ENCODE results near the gene SYNGR2.
"Not testable (repeated sequence)": the region's sequence is repeated elsewhere in the genome, so short reads cannot be mapped to it uniquely, and the experiment has no call there.

The SYNGR2 gene

DNA sequence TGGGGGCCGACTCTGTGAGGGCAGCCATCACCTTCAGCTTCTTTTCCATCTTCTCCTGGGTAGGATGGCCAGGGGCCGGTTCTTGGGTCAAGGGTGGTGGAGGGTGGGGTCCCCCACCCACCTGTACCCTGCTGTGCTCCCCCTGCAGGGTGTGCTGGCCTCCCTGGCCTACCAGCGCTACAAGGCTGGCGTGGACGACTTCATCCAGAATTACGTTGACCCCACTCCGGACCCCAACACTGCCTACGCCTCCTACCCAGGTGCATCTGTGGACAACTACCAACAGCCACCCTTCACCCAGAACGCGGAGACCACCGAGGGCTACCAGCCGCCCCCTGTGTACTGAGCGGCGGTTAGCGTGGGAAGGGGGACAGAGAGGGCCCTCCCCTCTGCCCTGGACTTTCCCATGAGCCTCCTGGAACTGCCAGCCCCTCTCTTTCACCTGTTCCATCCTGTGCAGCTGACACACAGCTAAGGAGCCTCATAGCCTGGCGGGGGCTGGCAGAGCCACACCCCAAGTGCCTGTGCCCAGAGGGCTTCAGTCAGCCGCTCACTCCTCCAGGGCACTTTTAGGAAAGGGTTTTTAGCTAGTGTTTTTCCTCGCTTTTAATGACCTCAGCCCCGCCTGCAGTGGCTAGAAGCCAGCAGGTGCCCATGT is 3.3 kb downstream of the SYNGR2 start:
- not testable (repeated sequence) for DNase-seq (ENCODE audit: low read depth)

DNA sequence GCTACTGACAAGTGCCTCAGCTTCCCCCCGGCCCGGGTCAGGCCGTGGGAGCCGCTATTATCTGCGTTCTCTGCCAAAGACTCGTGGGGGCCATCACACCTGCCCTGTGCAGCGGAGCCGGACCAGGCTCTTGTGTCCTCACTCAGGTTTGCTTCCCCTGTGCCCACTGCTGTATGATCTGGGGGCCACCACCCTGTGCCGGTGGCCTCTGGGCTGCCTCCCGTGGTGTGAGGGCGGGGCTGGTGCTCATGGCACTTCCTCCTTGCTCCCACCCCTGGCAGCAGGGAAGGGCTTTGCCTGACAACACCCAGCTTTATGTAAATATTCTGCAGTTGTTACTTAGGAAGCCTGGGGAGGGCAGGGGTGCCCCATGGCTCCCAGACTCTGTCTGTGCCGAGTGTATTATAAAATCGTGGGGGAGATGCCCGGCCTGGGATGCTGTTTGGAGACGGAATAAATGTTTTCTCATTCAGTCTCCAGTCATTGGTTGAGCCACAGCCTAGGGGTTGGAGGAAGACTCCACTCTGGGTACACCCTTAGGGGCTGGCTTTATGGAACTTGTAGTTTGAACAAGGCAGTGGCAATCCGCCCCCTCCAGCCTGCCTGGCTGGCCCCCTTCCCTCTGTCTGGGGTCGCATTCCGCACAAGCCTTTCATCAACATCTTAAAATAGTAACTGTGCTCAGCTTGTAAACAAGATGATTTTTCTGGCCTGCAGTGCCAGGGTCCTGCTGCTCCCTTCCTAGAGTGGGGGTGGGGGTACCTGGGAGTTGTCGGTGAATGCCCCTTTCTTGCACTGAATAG is 4.1 kb downstream of the SYNGR2 start:
- DNase-seq (ENCODE audit: low read depth), result no peak

DNA sequence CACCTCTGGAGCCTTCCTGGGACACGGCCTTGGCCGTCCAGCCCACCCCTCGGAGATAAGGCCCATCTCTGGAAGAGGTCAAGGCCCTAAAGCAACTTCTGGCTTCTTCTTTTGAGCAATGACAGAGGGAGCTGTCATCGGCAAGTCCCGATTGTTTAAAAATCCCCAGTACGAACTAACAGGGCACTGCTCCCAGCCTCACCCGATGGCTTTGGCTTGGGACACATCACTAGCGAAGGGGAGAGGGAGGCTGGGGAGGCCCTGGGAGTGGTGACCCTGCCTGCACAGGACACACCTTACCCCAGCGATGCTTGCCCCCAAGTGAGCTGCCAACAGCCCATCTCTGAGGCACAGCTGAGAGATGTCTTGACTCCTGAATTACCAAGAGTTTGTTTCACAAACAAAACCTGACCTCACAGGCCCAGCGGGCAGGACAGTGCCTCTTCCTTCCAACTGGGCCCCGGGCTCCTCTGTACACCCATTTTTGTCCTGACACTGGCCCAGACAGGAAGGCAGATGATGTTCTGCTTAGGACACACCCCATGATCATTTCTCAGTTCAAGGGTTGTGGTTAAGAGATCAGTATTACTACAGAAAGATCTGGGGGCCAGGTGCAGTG is 4.8 kb downstream of the SYNGR2 start:
- DNase-seq (ENCODE audit: low read depth), result no peak

DNA sequence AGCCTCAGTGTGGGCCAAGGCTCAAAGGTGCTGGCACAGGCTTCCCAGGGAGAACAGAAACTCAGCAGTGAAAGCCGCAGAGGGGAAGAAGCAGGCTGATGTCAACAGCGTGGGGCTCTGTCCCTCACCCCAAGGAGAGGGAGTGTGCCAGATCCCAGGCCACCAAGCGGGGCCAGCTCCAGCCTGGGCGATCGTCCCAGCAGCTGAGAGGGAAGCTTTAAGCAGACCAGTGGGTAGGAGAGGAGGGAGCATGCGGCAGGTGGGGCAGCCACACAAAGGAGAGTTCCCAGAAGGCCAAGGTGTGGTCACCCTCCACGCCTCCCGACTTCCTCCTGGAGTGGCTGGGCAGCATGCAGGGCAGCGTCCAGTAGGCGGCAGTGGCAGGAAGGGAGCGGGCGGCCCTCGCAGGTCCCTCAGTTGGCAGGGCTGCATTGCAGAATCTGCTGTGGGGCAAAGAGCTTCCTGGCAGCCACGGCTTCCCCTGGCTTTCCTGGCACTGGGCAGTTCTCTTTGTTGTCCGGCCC is 6.0 kb downstream of the SYNGR2 start:
- DNase-seq (ENCODE audit: low read depth), result no peak

DNA sequence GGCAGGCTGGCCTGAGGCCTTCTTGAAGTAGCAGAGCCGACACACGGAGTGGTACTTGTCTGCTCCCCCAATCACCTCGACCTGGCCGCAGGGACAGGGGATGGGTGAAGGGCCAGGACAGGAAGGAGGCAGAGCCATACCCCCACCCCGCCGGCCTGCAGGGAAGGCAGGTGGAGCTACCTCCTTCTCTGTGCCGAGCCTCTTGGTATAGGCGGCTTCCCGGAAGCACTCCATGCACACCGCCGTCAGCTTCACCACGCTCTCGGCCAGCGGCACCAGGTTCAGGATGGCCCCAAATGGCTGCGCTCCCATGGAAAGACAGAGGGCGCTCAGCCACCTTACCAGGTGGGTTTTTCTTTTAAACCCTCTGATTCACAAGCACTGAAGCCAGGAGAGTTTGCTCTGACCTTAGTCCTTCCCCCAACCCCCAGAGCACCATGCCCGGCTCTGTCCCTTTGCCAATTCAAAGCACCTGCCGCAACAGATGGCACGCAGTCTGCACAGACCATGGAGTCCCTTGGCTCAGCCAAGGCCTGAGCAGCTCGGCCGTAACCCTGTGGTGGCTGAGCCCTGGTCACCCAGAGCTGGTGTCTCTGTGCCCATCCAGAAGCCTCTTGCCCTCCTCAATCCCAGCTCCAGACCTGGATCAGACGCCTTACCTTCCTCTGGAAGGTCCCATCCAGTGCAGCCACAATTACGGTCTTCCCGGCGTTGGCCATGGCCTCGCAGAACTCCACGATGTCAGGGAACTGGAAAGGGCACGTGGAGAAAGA is 6.7 kb downstream of the SYNGR2 start:
- no peak for DNase-seq (ENCODE audit: low read depth)

DNA sequence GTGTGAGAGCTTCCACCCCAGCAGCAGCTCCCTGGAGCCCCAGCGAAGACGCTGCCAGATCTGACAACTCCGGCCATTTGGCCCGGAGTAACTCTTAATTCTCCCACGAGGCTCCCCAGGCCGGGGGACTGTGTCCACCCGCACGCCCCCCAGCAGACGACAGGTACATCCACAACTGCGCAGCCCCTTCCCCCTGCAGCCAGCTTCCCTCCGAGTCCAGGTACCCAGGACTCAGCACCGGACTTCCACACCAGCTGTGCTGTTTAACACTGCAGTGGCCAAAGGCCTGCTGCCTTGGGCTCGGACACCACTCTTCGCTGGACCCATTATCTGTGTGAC is 7.2 kb downstream of the SYNGR2 start:
- no peak for DNase-seq (ENCODE audit: low read depth)

DNA sequence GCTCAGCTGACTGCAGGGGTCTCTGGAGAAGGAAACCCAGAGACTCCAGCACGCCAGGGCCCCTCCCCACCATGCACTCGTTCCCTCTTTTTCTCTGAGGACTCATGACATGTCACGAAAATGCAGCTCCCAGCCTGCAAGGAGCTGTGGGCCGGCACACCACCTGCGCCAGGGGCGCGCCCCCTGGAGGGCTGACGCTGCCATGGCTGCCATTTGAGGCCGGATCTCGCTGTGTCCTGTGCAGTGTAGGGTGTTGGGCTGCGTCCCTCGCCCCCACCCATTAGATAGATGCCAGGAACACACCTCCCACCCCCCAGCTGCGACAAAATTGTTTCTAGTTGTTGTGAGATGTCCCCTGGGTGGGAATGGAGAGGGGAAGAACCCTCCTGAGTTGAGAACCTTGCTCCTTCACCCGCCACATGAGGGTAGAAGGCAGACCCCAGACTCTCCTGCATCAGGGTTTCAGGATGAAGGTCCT is 8.2 kb downstream of the SYNGR2 start:
- peak; percentile 70 for DNase-seq (ENCODE audit: low read depth)

DNA sequence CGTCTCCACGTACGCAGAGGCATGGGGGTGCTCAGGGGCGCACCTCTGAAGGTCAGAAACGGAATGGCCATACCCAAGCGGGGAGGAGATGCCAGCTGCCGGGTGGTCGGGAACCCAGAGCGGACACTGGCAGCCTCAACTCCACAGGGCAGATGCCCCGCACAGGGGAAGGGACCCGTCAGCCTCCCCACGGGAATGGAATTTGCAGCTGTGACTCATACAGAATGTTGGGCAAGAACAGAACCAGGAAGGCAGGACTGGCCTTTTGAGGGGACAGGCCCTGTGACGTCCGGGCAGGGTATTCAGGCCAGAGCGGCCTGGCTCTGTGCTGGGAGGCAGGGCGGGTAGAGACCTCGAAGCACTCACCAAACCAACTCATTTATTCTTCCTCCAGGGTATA is 11.0 kb downstream of the SYNGR2 start:
- DNase-seq (ENCODE audit: low read depth), result no peak

DNA sequence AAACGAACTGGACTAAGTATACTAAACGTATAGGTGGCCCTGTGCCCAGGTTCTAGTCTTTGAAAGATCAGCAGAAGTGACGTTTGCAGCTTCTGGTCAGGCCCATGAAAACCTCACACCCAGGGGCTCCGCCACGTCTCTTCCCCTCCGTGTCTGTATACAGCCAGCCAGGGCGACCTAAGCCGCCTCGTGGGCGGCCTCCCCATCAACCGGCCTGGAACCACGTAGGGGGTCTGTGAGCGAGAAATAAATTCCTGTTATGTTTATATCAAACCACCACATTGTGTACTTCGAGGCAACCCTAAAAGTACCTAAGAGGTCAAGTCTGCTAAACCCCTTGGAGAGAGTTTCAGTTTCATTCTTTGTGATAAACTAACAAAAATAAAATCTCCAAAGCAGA is 11.7 kb downstream of the SYNGR2 start:
- DNase-seq (ENCODE audit: low read depth), result no peak

DNA sequence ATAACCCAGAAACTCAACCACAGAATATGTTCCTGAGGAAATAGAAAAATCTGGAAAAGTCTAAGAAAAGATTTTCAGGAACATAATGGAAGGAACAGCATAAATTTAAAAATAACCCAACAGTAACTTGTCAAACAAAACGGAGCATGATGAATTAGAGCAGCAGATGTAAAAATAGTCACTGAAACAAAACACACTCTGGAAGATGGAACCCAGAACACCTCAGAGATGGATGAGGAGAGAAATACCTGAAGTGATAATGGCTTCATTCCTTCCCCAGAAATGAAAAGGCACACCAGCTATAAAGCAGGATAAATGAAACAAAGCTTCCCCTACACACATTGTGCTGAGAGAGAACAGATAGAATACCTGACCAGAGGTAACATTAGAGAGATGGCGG is 12.1 kb downstream of the SYNGR2 start:
- no peak for DNase-seq (ENCODE audit: low read depth)

DNA sequence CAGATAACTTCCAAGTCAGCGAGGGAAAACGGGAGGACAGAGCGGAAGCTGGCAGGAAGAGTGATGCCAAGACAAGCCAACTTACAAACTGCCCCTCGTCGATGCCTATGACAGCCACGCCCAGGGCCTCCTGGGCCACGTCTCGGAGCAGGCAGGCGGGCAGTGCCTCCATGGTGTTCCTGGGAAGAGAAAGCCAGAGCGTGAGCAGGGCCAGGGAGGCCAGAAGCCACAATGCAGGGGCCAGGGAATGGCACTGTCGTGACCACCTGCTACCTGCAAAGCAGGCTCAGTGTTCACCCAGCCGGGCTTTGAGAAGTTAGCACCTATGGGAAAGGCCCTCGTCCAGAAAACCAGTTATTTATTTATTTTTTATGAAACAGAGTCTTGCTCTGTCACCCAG is 14.1 kb downstream of the SYNGR2 start:
- no peak for DNase-seq (ENCODE audit: low read depth)

DNA sequence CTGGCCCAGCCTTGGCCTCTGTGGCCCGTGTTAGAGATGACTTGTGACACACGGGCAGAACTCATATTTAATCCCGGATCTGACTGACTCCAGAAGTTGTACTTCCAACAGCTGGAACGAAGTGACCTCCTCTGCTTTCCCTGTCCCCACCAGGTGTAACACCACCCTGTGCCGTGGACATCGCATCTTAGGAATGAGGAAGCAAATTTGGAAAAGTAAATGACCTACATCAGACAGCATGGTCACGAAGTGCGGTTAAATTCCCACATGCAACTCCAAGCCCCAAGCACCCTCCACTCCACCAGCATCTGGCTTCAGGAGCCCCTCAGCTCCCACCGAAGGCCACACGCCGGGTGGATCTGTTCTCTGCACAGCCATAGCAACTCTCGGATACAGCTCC is 15.5 kb downstream of the SYNGR2 start:
- no peak for DNase-seq (ENCODE audit: low read depth)

DNA sequence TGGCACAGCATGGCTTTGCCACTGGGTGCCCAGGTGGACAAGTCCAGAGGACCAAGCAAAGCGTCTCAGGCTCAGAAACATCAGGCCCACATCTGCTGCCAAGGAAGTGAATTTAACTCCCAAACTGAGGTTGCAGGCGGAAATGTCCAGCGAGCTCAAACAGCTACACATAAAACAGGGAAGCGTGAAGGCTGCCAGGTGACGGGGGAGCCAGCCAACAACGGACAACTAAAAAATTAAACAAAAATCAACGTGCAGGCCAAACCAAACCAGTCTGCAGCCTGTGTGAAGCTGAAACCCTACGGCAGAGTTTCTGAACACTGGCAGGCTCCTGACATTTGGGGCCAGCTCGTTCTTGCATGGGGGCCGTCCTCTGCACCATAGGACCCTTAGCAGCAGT is 16.0 kb downstream of the SYNGR2 start:
- no peak for DNase-seq (ENCODE audit: low read depth)

DNA sequence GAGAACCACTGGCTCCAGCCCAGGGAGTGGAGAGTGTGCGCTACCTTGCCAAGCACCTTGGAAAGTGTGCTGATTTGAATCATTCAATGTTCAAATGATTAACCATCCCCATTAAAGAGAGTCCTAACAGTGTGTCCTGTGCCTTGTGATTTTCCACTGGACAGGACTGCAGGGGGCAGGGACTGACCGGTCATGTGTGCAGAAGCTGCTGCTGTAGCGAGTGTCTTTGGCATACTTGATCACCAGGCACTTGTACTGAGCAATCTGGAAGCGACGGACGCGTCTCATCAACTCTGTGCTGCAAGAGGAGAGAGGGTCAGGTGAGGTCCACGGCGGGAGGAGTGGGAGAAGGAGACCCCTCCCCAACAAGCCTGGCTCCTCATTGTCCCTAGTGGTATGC is 16.5 kb downstream of the SYNGR2 start:
- no peak for DNase-seq (ENCODE audit: low read depth)

DNA sequence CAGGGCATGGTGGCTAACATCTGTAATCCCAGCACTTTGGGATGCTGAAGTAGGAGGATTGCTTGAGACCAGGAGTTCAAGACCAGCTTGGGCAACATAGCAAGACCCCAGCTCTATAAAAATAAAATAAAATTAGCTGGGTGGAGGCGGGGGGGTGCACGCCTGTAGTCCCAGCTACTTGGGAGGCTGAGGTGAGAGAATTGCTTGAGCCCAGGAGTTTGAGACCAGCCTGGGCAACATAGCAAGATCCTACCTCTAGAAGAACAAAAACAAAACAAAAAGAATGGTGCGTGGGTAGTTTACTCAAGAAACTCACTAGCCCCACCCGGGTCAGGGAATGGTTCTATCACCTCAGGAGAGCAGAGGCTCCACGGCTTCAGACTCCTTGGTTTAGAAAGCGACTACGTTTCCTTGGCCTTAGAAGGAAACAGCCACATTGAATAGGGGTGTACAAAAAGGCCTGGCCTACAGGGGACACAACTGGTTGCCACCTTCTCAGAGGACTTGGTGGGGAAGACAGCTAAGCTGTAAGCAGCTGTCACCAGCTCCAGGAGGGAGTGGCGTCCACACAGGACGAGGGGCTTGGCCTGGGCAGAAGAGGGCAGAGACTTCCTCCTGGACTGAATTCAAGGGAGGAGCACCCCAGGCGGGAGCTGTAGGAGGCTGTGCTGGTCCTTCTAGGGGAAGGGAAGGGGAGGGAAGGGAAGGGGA is 17.8 kb downstream of the SYNGR2 start:
- DNase-seq (ENCODE audit: low read depth), result no peak

DNA sequence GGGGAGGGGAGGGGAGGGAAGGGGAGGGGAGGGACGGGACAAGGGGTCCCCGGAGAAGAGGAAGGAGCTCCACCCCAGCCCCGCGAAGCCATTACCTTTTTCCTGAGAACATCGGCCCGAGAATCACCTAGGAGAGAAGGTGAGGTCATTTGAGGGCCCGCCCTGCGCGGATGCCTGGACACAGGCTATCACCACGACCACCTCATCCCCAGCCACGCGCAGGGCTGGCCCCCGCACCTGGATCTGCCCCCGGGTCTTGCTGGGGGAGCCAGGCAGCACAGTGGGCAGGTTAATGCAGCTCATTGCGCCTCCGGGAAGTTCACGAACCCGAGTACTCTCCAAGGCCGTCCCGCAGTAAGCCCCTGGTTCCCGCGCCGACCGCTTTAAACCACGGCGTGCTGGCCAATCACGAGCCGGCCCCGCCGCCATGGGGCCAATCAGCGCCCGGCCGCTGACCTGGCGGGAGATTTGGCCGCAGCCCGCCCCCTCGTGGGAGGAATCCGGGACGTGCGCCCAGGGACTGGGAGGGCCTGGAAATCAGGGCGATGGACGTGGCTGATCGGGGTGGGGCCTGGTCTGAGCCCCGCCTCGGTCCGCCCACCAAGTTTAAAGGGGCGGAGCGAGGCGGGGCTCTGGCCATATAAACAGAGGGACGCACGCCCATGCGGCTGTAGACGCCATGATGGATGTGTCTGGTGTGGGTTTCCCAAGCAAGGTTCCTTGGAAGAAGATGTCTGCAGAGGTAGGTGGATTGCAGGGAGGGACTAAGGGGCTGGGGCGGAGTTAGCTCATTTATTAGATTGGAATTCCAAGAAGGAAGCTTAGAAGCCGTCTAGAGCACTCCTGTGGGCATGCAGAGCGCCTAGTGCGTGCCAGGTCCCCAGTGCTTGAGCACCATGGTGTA is 18.6 kb downstream of the SYNGR2 start, which contains the start of the genes AFMID and TK1:
AFMID (plus strand) TSS at position 671 of the 904 bp plus-strand sequence; CDS start at position 680, 9 bp downstream.
TK1 (minus strand) TSS at position 361 of the 904 bp plus-strand sequence; CDS start at position 303, 58 bp downstream.
- DNase-seq (ENCODE audit: low read depth), result peak; percentile 57

DNA sequence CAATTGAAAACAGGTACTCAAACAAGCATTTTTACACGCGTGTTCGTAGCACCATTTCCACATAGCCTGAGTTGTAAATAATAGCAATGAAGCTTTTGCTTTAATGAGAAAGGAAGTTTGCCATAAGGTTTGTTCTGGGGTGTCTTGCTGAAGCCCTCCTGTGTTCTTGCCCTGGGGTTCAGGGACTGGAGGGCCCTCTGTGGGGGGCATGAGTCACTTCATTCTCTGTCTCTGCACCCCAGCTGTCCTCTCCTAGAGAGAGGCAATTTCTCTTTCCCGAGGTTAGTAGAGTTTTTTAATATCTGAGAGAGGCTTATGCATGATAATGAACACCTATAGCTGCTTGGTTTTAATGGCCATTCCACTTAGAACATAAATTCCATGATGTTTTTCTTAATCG is 28.3 kb downstream of the SYNGR2 start:
- DNase-seq (ENCODE audit: low read depth), result no peak

DNA sequence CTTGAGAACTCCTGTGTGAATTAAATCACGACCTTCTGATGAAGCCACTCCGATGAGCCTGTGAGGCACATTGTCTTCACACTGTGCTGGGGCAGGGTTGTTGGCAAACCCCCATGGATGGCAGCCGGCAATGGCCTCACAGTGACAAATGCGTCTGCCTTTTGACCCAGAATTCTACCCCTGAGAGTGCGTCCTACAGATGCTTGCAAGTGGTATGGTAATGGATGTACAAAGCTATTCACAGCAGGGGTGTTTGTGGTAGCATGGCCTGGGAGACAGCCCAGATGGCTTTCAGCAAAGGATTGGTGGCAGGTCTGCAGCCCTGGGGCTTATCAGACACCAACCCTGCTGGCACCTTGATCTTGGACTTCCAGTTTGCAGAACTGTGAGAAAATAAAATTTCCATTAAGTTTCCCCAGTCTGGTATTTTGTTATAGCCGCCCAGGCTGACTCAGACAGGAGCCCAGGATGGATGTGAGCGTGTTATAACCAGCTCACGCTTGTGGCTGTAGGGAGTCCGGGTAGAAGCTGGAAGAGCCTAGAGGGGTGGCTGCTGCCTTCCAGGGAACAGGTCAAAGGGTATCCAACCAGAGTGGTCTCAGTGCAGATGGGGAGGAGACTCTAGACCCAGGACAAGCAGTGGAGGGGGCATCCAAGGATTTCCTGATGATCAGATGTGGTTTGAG is 28.9 kb downstream of the SYNGR2 start:
- no peak for DNase-seq (ENCODE audit: low read depth)

DNA sequence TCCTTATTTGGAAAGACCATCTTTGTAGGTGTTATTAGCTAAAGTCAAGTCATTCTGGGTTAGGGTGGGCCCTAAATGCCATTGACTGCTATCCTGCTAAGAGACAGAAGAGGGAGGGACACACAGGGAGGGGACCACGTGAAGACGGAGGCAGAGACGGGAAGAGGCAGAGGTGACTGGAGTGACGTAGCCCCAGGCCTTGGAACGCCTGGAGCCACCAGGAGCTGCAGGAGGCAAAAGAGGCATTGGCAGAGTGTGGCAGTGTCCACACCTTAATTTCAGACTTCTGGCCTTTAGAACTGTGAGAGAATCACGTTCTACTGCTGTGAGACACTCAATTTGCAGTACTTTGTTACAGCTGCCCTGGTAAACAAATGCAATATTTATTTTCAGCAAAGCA is 32.1 kb downstream of the SYNGR2 start:
- no peak for DNase-seq (ENCODE audit: low read depth)

DNA sequence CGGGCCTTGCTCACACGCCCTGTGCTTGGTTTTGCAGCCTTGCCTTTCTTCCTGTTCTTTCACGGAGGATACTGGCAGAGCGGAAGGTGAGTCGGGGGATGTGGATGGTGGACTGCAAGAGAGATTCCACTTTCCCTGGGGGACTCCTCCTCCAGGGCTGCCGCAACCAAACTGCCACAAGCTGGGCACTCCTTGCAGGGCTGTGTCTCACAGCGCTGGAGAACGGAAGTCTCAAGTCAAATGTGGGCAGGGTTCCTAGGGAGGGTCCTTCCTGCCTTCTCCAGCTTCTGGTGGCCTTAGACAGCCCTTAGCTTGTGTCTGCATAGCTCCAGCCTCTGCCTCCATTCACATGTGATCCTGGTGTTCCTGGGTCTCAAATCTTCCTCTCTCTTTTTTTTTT is 34.3 kb downstream of the SYNGR2 start:
- no peak for DNase-seq (ENCODE audit: low read depth)

Measured in activated T-cell treated with anti-CD3 and anti-CD28 coated beads for 1 hour (primary cell).